ENCODE results near the gene SNAPC1.

DNA sequence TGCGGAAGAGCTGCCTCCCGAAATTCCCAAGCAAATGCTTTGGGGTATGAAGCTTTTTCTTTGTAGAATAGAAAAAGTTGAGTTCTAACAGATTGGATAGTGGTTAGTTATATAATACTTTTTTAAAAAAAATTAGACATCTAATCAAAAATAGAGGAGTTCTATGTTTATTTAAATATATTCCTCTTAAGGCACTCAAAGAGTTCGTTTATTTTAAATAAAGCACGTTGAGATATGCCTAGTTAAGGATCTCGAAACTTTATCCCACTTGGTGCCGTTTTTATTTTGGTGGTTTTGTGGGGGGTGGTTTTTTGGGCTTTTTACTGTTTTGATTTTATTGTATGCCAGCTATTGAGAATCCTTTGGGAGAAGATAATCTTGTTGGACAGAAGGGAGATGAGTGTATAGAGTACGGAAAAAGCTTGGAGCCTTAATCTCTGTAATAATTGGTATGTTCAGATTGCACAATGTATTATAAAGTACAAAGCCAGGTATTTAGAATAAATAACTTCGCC lies 10.7 kb upstream of the SNAPC1 start:
- TF ChIP-seq, protein P1, sequence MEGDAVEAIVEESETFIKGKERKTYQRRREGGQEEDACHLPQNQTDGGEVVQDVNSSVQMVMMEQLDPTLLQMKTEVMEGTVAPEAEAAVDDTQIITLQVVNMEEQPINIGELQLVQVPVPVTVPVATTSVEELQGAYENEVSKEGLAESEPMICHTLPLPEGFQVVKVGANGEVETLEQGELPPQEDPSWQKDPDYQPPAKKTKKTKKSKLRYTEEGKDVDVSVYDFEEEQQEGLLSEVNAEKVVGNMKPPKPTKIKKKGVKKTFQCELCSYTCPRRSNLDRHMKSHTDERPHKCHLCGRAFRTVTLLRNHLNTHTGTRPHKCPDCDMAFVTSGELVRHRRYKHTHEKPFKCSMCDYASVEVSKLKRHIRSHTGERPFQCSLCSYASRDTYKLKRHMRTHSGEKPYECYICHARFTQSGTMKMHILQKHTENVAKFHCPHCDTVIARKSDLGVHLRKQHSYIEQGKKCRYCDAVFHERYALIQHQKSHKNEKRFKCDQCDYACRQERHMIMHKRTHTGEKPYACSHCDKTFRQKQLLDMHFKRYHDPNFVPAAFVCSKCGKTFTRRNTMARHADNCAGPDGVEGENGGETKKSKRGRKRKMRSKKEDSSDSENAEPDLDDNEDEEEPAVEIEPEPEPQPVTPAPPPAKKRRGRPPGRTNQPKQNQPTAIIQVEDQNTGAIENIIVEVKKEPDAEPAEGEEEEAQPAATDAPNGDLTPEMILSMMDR (IDR thresholded peaks at IDR 0.05), result no peak
- TF ChIP-seq POLR2A (IDR thresholded peaks at IDR 0.05), result no peak
